ENCODE measurements around the gene CALM3.

CALM3 gene

GRCh38 chr19:46600384-46601317 lies 479 bp upstream of the CALM3 start:
- peak; percentile 99 for DNase-seq

GRCh38 chr19:46602392-46603194 lies 1.5 kb downstream of the CALM3 start:
- DNase-seq: no peak

- DNase-seq: no peak
Observed at GRCh38 chr19:46603195-46603637, 2.1 kb downstream of the CALM3 start.

GRCh38 chr19:46603752-46604231 lies 2.7 kb downstream of the CALM3 start:
- no peak for DNase-seq

GRCh38 chr19:46604781-46605355 lies 3.7 kb downstream of the CALM3 start:
- DNase-seq: no peak

- DNase-seq: no peak
Observed at GRCh38 chr19:46605356-46605821, 4.3 kb downstream of the CALM3 start.

GRCh38 chr19:46606019-46606418 lies 4.9 kb downstream of the CALM3 start:
- no peak for DNase-seq

- DNase-seq: no peak
Observed at GRCh38 chr19:46606681-46607447, 5.7 kb downstream of the CALM3 start.

GRCh38 chr19:46607448-46607841 lies 6.3 kb downstream of the CALM3 start:
- no peak for DNase-seq

GRCh38 chr19:46608178-46608577 lies 7.0 kb downstream of the CALM3 start:
- no peak for DNase-seq

GRCh38 chr19:46608581-46609345 lies 7.6 kb downstream of the CALM3 start:
- no peak for DNase-seq

GRCh38 chr19:46609511-46610412 lies 8.6 kb downstream of the CALM3 start:
- DNase-seq: no peak

- no peak for DNase-seq
Observed at GRCh38 chr19:46610413-46610775, 9.3 kb downstream of the CALM3 start.

GRCh38 chr19:46610851-46611770 lies 10.0 kb downstream of the CALM3 start:
- no peak for DNase-seq

- DNase-seq: no peak
Observed at GRCh38 chr19:46611776-46612175, 10.6 kb downstream of the CALM3 start.

- DNase-seq: no peak
Observed at GRCh38 chr19:46613525-46613924, 12.4 kb downstream of the CALM3 start.

- no peak for DNase-seq
Observed at GRCh38 chr19:46614114-46614722, 13.1 kb downstream of the CALM3 start.

- no peak for DNase-seq
Observed at GRCh38 chr19:46615966-46616365, 14.8 kb downstream of the CALM3 start.

Measured in NCI-H510A (cell line).